GM18873 (cell line): Measurements from ENCODE around the gene NOP9.

Source experiments
- ATAC-seq: cut with Tn5 transposase; IDR thresholded peaks from one replicate; pipeline ENCODE4 v1.9.1; 2021; ENCODE audit warnings: mild to moderate bottlenecking, moderate library complexity, moderate number of reproducible peaks; ENCODE audit not compliant: unreplicated experiment, low FRiP score

NOP9 gene

GRCh38 chr14:24279301-24280186 is 20.1 kb upstream of the NOP9 start:
- ATAC-seq = peak; percentile 55

GRCh38 chr14:24280797-24281460 is 18.7 kb upstream of the NOP9 start:
- no peak for ATAC-seq

- no peak for ATAC-seq
Measured at GRCh38 chr14:24281636-24282035, 18.0 kb upstream of the NOP9 start.

GRCh38 chr14:24282736-24283135 is 16.9 kb upstream of the NOP9 start:
- no peak for ATAC-seq

GRCh38 chr14:24283796-24284460 is 15.7 kb upstream of the NOP9 start:
- ATAC-seq = no peak

GRCh38 chr14:24284501-24285035 is 15.1 kb upstream of the NOP9 start:
- no peak for ATAC-seq

GRCh38 chr14:24285351-24285750 is 14.3 kb upstream of the NOP9 start:
- no peak for ATAC-seq

GRCh38 chr14:24286996-24287395 is 12.7 kb upstream of the NOP9 start:
- no peak for ATAC-seq

- ATAC-seq = peak; percentile 54
Measured at GRCh38 chr14:24289649-24290280, 9.9 kb upstream of the NOP9 start.

- no peak for ATAC-seq
Measured at GRCh38 chr14:24290746-24291145, 8.9 kb upstream of the NOP9 start.

- no peak for ATAC-seq
Measured at GRCh38 chr14:24291446-24292117, 8.1 kb upstream of the NOP9 start.

GRCh38 chr14:24292118-24292807 is 7.4 kb upstream of the NOP9 start:
- no peak for ATAC-seq

GRCh38 chr14:24293525-24293924 is 6.1 kb upstream of the NOP9 start:
- ATAC-seq = no peak

- peak; percentile 39 for ATAC-seq
Measured at GRCh38 chr14:24296341-24297157, 3.1 kb upstream of the NOP9 start.

GRCh38 chr14:24297190-24297964 is 2.3 kb upstream of the NOP9 start:
- ATAC-seq = peak; percentile 11

- ATAC-seq = no peak
Measured at GRCh38 chr14:24298892-24299254, 777 bp upstream of the NOP9 start.

- ATAC-seq = no peak
Measured at GRCh38 chr14:24300326-24300980, 803 bp downstream of the NOP9 start.
